ENCODE measurements around the gene REPIN1.

DNA sequence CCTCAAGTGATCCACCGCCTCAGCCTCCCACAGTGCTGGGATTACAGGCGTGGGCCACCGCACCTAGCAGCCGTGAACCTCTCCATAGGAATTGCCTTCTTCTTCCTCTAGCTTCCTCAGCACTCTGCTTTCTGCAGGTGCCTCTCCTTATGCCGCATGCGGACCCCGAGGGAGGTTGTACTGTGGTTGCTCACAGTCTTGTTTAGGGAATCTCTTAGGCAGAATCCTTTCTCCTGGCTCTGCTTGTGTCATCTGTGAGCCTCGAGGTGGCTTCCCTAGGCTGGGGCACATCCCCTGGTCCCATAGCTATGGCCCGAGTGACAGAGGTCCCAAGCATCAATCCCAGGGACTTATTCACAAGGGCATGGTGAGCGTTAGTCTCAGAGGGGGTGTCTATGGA, 48.6 kb downstream of the REPIN1 start:
- TF ChIP-seq, protein P1, sequence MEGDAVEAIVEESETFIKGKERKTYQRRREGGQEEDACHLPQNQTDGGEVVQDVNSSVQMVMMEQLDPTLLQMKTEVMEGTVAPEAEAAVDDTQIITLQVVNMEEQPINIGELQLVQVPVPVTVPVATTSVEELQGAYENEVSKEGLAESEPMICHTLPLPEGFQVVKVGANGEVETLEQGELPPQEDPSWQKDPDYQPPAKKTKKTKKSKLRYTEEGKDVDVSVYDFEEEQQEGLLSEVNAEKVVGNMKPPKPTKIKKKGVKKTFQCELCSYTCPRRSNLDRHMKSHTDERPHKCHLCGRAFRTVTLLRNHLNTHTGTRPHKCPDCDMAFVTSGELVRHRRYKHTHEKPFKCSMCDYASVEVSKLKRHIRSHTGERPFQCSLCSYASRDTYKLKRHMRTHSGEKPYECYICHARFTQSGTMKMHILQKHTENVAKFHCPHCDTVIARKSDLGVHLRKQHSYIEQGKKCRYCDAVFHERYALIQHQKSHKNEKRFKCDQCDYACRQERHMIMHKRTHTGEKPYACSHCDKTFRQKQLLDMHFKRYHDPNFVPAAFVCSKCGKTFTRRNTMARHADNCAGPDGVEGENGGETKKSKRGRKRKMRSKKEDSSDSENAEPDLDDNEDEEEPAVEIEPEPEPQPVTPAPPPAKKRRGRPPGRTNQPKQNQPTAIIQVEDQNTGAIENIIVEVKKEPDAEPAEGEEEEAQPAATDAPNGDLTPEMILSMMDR (conservative IDR thresholded peaks at IDR 0.05; ENCODE audit: low read depth, low read length) = no peak
- TF ChIP-seq EZH2phosphoT487 (IDR thresholded peaks at IDR 0.05; ENCODE audit: borderline replicate concordance, low read length) = no peak
